HG03139 (cell line): ENCODE measurements around the gene SLC12A9.
"Not testable (repeated sequence)": the region's sequence is repeated elsewhere in the genome, so short reads cannot be mapped to it uniquely, and the experiment has no call there.

Experiments used
- ATAC-seq: cut with Tn5 transposase; IDR thresholded peaks from one replicate; pipeline ENCODE4 v1.9.1; 2021; ENCODE audit not compliant: unreplicated experiment

SLC12A9 gene, protein sequence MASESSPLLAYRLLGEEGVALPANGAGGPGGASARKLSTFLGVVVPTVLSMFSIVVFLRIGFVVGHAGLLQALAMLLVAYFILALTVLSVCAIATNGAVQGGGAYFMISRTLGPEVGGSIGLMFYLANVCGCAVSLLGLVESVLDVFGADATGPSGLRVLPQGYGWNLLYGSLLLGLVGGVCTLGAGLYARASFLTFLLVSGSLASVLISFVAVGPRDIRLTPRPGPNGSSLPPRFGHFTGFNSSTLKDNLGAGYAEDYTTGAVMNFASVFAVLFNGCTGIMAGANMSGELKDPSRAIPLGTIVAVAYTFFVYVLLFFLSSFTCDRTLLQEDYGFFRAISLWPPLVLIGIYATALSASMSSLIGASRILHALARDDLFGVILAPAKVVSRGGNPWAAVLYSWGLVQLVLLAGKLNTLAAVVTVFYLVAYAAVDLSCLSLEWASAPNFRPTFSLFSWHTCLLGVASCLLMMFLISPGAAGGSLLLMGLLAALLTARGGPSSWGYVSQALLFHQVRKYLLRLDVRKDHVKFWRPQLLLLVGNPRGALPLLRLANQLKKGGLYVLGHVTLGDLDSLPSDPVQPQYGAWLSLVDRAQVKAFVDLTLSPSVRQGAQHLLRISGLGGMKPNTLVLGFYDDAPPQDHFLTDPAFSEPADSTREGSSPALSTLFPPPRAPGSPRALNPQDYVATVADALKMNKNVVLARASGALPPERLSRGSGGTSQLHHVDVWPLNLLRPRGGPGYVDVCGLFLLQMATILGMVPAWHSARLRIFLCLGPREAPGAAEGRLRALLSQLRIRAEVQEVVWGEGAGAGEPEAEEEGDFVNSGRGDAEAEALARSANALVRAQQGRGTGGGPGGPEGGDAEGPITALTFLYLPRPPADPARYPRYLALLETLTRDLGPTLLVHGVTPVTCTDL

DNA sequence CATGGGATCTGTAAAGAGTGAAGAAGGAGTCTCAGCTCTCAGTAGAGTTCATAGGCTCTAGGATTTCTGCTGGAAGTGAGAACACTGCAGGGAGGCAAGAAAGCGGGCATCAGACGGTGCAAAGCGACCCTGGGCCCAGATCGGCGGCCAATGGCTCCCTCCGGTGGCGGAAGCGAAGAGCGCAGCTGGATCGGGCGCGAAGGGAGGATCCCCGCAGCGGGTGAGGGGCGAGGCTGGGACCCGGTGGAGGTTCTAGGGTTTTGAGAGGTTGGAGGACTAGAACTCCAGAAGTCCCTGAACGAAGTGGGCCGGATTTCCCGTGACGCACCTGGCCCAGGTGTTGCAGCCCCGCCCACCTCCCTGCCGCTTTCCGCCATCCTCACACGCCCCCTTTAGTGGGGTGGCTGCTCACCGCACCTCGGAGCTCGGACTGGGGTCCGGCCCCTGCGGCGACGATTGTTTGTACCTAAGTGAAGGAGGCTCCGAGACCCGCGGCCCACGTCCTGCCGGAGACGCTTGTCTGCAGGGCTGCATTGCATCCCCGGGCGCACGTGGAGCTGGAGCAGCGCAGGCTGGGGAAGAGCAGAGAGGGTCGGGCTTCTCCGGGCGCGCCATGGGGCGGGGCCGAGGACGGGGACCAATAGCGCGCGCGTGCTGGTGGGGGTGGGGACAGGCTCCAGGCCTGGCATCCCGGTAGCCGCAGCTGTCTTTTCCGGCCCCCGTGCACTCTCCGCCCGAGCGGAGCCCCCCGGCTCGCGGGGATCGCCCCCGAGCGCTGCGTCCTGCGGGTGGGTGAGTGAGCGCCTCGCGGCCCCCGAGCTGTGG is at the start of gene SLC12A9:
TSS of gene SLC12A9 (plus strand) at position 666 of the 825 bp plus-strand sequence. CDS start 1,485 bp downstream, outside the sequence.
- peak; percentile 87 for ATAC-seq

DNA sequence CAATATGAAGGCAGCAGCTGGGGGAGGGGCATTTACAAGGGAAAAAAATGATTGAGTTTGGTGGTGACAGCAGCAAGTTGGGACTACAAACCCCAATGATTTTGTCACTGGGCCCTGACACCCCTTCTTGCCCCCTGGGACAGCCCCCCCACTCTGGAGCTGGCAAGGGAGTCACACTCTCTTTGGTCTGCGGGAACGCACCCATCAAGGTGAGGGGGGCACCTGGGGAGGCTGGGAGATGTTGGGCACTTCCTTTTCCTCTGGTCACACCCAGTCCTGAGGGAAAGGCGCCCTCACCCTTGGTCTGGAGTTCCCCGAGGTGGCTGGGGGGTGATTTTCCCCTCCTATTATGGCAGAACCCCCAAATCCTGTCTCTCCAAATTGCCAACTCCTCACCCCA is 49.6 kb upstream of the SLC12A9 start:
- ATAC-seq, result no peak

DNA sequence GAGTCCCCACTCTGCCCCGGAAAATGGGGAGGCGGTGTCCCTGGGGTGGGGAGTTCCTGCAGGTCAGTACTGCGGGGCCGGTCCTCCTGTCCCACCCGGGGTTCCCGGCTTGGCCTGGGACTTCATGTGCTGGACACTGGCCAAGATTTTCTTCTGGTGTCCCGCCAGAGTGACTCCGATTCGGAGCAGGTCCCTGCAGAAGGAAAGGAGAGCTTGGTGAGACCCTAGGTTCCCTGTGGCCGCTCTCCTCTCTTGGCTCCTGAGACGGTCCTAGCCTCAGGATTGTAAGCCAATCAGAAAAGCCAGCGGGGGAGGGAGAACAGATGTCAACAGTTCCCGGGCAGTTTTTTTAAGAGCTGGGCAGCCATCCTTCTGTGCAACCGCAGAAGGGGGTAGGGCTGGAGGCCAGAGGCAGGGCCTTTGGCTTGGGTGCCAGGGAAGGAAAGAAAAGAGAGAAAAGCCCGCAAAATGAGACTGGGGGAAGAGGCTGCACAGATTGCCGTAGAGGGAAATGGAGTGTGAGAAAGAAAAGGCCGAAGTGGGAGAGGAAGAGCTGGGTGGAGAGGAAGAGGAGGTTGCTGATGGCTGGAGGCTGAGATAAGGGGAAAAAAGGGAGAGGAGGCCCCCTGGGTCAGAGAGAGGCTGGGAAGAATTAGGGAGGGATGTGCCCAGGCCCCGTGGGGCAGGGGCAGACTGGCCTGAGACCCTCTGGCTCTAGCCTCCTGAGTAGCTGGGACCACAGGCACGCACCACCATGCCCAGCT is 48.9 kb upstream of the SLC12A9 start:
- ATAC-seq, result peak; percentile 90

DNA sequence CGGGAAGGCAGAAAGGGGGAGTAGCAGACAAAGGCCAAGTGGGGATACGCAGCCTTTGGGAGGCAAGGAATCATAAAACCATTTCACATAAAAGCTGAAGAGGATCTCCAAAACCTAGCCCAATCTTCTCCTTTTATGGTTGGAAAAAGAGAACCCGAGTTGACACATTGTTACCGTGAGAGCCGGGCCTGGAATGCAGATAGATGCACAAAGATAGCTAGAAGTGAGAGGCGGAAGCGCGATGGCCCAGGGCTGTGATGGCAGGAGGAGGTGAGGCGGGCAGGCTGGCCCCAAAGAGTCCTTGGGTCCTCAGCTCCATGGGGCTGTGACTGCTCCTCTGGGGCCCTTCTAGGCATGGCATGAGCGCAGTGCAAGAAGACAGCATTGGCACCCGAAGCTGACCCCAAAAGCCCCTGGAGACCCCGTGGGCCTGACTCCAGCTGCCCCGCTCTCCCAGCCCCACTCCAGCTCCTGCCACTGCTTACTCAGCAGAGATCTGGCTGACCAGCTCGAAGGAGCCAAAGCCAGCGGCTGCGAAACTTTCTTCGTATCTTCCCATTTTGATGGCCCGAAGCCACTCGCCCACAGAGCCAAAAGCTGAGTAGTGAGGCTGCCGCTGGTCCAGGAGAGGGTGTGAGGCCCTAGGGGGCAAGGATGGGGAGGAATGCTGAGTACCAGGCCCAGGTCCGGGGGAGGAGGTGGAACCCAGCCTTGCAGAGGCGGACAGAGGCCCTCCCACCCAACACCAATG is 47.7 kb upstream of the SLC12A9 start:
- ATAC-seq, result no peak

DNA sequence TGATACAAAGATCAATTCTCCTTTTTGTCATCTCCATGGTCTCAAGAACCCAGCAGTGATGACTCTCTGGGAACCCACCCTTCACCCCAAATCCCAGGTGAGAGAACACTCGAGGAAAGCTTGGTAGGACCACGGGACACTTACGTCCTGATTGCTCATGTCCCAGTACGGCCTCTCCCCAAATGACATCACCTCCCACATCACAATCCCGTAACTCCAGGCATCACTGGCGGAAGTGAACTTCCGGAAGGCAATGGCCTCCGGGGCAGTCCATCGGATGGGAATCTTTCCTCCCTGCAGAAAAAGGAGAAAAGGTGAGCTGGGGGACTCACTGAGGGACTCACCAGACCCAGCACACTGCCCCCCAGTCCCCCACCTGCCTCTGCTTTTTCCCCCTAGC is 46.2 kb upstream of the SLC12A9 start:
- ATAC-seq, result no peak

DNA sequence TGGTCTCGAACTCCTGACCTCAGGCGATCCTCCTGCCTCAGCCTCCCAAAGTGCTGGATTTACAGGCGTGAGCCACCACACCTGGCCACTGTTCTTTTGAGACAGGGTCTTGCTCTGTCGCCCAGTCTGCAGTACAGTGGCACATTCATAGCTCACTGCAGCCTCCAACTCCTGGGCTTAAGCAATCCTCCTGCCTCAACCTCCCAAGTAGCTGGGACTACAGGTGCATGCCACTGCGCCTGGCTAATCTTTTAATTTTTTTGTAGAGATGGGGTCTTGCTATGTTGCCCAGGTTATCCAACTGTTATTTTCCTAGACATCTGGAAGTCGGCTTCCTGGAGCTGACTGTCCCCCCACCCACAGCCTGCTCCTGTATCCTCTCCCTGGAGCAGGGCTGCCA is 45.6 kb upstream of the SLC12A9 start:
- ATAC-seq, result not testable (repeated sequence)

DNA sequence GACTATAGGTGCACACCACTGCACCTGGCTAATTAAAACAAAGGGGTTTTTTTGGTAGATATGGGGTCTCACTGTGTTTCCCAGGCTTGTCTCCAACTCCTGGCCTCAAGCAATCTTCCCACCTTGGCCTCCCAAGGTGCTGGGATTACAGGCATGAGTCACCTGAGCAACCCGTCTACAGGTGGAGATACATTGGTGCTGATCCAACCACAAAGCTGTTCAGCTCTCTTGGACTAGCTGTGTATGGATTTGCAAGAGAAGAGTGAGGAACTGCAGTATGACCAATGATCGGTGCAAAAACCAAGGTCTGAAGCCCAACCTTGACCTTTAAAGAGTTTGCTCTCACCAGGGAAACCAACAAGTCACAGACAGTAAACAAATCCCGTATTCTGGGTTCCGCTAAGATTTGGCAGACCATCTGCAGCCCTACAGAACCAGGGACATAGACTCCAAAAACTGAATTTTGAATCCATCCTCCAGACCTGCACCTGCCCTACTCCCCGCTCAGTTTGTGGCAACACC is 44.1 kb upstream of the SLC12A9 start:
- ATAC-seq, result no peak

DNA sequence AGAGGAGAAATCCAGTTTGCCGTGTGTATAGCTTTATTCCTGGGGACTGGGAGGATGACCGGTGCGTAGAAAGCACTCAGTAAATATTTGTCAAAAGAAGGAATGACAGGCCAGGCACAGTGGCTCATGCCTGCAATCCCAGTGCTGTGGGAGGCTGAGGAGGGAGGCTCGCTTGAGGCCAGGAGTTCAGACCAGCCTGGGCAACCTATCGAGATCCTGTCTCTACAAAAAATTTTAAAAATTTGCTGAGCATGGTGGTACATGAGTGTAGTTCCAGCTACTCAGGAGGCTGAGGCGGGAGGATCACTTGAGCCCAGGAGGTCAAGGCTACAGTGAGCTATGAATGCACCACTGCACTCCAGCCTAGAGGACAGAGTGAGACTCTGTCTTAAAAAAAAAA is 41.0 kb upstream of the SLC12A9 start:
- ATAC-seq, result no peak

DNA sequence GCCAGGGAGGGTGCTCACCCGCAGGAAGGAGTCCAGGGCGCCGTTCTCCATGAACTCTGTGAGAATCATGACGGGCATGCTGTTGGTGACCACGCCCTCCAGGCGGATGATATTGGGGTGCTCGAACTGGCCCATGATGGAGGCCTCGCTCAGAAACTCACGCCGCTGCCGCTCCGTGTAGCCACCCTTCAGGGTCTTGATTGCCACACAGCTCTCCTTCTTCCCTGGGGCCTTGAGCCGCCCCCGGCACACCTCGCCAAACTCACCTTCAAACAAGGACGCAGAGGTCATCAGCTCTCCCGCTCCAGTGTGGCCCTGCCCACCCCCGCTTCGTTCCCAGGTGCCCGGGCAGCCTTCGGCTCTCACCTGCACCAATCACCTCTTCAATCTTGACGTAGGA is 39.8 kb upstream of the SLC12A9 start:
- no peak for ATAC-seq

DNA sequence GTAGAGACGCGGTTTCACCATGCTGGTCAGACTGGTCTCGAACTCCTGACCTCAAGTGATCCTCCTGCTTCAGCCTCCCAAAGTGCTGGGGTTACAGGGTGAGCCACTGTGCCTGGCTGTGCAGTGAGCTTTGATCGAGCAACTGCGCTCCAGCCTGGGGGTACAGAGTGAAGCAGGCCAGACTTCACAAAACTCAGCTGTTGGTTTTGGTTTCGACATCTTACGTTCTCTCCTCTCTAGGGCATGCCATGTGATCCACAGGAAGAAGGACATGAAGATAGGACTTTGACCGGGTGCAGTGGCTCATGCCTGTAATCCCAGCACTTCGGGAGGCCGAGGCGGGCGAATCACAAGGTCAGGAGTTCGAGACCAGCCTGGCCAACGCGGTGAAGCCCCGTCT is 36.0 kb upstream of the SLC12A9 start:
- ATAC-seq, result not testable (repeated sequence)

DNA sequence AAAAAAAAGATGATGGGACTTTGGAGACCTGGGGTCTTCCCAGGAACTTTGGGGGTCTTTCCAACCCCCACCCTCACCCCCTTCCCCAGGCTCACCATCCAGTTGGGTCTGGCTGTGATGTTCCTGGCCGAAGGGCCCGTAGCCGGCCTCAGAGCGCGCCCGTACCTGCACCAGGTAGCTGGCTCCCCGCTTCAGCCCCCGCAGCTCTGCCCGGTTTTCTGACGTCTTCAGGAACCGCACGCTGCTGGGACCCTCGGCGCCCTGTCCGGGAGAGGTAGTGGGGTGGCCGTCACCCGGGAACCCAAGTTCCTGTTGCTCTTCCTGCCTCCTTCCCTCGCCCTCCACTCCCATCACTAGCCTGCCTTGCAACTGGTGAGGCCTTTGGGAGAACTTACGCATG is 35.4 kb upstream of the SLC12A9 start:
- ATAC-seq, result no peak

DNA sequence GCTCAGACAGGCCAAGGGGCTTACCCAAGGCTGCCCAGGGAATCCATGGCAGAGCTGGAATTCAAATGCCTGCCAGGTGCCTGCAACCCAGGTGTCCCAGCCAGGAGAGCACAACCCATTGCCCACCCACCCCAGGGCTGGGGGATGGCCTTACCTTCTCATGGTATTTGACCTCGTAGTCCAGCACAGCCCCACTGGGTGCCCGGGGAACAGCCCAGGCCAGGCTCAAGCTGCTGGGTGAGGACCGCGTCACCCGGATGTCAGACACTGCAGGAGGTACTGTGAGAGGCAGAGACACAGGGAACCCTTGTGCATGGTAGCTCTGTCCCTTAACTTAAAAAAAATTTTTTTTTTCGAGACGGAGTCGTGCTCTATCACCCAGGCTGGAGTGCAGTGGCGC is 34.1 kb upstream of the SLC12A9 start:
- no peak for ATAC-seq

DNA sequence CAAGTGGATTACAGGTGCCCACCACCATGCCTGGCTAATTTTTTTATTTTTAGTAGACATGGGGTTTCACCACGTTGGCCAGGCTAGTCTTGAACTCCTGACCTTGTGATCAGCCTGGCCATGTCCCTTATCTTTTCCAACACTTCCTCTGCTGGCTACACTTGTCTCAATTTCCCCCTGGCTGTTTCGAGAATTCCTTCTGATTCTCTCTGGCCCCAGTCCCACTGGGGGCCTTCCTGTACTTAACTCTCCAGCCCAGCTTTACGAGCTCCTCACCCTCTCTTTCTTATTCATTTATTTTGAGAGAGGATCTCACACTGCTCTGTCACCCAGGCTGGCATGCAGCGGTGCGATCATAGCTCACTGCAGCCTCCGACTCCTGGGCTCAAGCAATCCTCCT is 33.7 kb upstream of the SLC12A9 start:
- ATAC-seq, result no peak

DNA sequence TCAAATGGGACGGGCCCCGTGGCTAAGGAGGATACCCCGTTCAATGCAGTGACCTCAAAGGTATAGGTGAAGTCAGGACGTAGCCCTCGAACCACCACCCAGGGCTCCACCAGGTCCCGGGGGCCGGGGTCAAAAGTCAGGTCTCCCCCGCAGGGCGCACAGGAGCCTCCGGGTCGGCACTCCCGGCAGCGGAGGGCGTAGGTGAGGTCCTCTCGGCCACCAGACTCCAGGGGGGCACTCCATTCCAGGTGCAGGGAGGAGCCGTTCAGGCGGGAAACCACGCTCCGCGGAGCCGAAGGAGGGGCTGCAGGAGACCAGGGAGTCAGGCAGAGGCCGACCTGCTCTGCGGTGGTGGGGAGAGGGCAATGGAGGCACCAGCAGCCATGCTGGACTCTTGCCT is 32.9 kb upstream of the SLC12A9 start:
- ATAC-seq, result no peak

DNA sequence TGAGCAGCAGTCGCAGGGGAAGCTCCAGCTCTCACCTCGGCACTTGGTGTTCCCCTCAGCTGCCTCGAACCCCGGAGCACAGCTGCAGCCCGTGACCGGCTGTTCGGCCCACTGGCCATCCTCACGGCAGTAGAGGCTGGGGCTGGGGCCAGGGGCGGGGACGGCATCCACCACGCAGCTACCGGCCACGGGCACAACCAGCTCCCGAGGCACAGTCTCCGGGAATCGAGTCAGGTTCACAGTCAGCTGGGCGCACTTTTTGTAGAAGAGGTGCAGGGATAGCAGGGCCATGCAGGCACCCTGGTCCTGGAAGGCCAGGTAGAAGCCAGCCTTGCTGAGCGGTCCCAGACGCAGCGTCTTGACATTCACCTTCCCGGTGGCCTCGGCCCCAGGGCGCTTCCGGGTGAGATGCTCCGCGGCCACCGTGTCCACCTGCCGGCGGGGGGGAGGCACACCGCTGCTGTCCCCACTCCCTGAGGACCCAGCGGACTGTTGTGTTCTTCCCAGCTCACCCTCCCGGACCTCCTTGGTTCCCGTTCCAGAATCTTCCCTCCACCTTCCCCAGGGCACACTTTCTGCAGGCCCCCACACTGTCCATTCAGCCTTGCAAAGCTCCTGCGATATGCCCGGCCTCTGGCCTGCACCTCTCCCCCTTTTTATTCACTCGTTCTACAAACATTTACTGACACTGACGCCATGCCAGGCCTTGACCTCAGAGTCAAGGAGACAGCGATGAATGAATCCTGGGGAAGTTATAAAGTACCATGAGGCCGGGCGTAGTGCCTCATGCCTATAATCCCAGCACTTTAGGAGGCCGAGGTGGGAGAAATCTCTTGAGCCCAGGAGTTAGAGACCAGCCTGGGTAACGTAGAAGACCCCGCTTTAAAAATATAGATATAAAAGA is 30.0 kb upstream of the SLC12A9 start:
- ATAC-seq, result no peak

DNA sequence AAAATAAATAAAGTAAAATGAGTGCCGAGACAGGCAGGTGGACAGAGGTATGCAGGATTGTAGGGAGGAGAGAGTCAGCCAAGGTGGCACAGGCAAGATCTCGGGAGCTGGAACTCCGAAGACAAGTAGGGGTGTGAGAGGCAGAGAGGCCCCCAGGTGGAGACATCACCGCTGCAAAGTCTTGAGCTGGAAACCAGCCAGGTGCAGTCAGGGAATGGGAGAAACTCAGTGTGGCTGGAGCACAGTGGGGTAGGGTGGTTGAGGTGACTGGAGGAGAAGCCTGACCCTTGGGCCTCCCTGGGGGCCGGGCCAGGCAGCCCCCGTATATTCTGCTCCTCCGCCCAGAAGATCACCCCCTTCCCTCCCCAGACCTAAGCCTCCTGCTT is 29.4 kb upstream of the SLC12A9 start:
- ATAC-seq, result no peak

DNA sequence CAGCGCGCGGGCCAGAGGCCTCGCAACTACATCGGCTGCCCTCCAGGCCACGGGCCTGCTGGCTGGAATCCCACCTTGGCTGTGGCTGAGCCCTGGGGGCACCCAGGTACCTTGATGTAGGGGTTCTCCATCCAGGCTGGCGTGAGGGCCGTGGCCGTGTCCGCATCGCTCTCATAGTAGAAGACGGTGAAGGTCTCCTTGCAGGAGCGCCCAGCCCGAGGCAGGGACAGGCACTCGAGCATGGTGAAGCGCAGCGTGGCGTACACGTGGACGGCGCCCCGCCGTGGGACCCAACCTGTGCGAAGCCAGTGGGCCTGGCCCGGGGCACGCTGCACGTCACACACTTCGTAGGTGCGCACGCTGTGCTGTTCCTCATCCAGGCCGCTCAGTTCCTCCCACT is 29.0 kb upstream of the SLC12A9 start:
- ATAC-seq, result no peak

DNA sequence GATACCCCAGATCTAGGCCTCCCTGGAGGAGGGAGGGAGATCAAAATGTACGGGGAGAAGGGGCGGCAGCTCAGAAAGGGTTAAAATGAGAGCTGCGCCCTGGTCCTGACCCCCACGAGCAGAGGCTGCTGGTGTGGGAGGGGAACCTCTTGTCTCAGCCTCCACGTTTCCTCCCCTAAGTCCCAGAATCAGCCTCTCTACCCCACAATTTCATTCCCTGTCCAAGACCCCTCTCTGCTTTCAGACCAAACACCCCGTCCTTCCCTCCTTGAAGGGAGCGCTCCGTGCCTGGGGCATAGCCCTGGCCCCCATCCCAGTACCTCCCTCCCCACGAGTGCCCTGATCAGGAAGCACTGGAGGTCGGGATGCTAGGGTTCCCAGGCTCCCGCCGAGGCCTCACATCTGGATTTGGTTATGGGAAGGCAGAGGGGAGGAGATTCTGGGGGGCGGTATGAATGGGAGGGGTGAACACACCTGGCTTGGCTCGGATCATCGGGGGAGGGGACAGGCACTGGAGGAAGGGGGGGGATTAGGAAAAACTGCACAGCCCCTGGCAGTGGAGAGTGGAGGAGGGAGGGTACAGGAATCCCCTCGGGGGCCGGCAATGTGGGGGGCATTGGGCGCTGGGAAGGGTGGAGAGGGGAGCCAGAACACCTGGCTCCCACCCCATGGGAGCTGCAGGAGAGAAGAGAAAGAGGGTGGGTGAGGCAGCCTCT is 27.9 kb upstream of the SLC12A9 start:
- ATAC-seq, result no peak
